GM12878 (cell line): ENCODE data around the gene SFXN2. TPM values are rescaled to one million over a fixed set of nuclear protein-coding genes. Genes with fewer than 3 reads are reported as not detected.
"Not testable (repeated sequence)": the region's sequence is repeated elsewhere in the genome, so short reads cannot be mapped to it uniquely, and the experiment has no call there.

ENCODE experiments used
- ATAC-seq: fragments of 200-7000 bp; cut with Tn5 transposase; 3 replicates; pipeline ENCODE4 v1.9.1; 2020; ENCODE audit warnings: mild to moderate bottlenecking, moderate library complexity
- BruUV-seq: library from RNA; stranded (reverse); fragments of 400-500 nt; replicated peaks from 2 replicates; lab custom pipeline; 2021; lab: Mats Ljungman, UMichigan
- CTCF ChIA-PET: fragments of 300-600 bp; sonication (Branson Sonifier 250); formaldehyde crosslinking; extraction: SDS; loops from one replicate; lab custom pipeline; 2021; ENCODE audit warnings: inconsistent platforms; lab: Yijun Ruan, JAX
- POLR2A ChIA-PET: fragments of 350-600 bp; formaldehyde crosslinking; extraction: SDS; loops from one replicate; lab custom pipeline; 2021; ENCODE audit warnings: inconsistent platforms; lab: Charles Lee
- RAD21 ChIA-PET: fragments of 300-600 bp; sonication (Branson Sonifier 250); formaldehyde crosslinking; loops from one replicate; lab custom pipeline; 2023; ENCODE audit warnings: antibody characterized with exemption; ENCODE audit not compliant: unreplicated experiment; lab: Charles Lee
- SMC1A ChIA-PET: fragments of 300-600 bp; sonication (Branson Sonifier 250); formaldehyde crosslinking; loops from one replicate; lab custom pipeline; 2023; ENCODE audit not compliant: unreplicated experiment, uncharacterized antibody; lab: Charles Lee
- DNase-seq: peaks from one replicate; pipeline ENCODE4 v3.0.0-alpha.2; 2011; ENCODE audit warnings: low read depth, low spot score
- FAIRE-seq: peaks from 3 replicates; lab custom pipeline; 2011; peaks lifted over from hg19 to GRCh38; lab: Jason Lieb, UNC
- H2AFZ ChIP-seq: 2 replicates; pipeline ENCODE4 v1.6.0; 2011; ENCODE audit warnings: low read depth, low read length, control low read depth; ENCODE audit not compliant: control insufficient read depth
- H3K27ac ChIP-seq: 2 replicates; pipeline ENCODE4 v1.5.1; 2011; ENCODE audit warnings: control low read depth; ENCODE audit not compliant: control insufficient read depth, insufficient read depth
- H3K27me3 ChIP-seq, 2 experiments: replicated peaks in 1 of 2; 2 replicates each; pipeline versions ENCODE4 v1.6.0 to v1.6.1; 2011; ENCODE audit warnings: low read length in 1 of 2; ENCODE audit not compliant: control insufficient read depth in 2 of 2, insufficient read depth in 2 of 2
- H3K36me3 ChIP-seq, 2 experiments: 2 replicates each; pipeline ENCODE4 v1.5.1; 2011; ENCODE audit warnings: low read length in 1 of 2; ENCODE audit not compliant: control insufficient read depth in 2 of 2, insufficient read depth in 2 of 2
- H3K4me1 ChIP-seq: 2 replicates; pipeline ENCODE4 v1.6.1; 2011; ENCODE audit warnings: mild to moderate bottlenecking, low read length, moderate library complexity, mixed read lengths; ENCODE audit not compliant: control insufficient read depth, insufficient read depth
- H3K4me2 ChIP-seq: 2 replicates; pipeline ENCODE4 v1.6.0; 2011; ENCODE audit warnings: control low read depth; ENCODE audit not compliant: control insufficient read depth, insufficient read depth
- H3K4me3 ChIP-seq: fragments of 200-600 bp; sonication (generic); 2 replicates; pipeline ENCODE4 v1.5.1; 2016
- H3K79me2 ChIP-seq: 2 replicates; pipeline ENCODE4 v1.6.0; 2011; ENCODE audit warnings: low read length; ENCODE audit not compliant: control insufficient read depth, insufficient read depth
- H3K9ac ChIP-seq: 2 replicates; pipeline ENCODE4 v1.8.0; 2011; ENCODE audit warnings: low read length, control low read depth, mixed read lengths; ENCODE audit not compliant: control insufficient read depth, insufficient read depth
- H3K9me3 ChIP-seq: replicated peaks from 3 replicates; pipeline ENCODE4 v1.5.1; 2011; ENCODE audit warnings: mild to moderate bottlenecking, low read length; ENCODE audit not compliant: control insufficient read depth, insufficient read depth
- H4K20me1 ChIP-seq: 2 replicates; pipeline ENCODE4 v1.6.0; 2011; ENCODE audit not compliant: control insufficient read depth, insufficient read depth
- HDGF ChIP-seq: fragments of 450-650 bp; IDR thresholded peaks from 2 replicates; pipeline ENCODE4 v1.6.1; 2016; ENCODE audit warnings: antibody characterized with exemption
- POLR2AphosphoS5 ChIP-seq: IDR thresholded peaks from 2 replicates; pipeline ENCODE4 v1.6.1; 2011; ENCODE audit warnings: mild to moderate bottlenecking, low read length, inconsistent platforms
- WGBS: methylation state at CpG from one replicate; pipeline ENCODE4 v1.1.6; 2016; ENCODE audit warnings: low lambda C conversion rate; ENCODE audit not compliant: insufficient replicate concordance, insufficient coverage; ENCODE audit errors: missing lambda C conversion rate; 5-methylcytosine and 5-hydroxymethylcytosine counted together
- in situ Hi-C: fragments of 300-500 bp; cut with MboI; formaldehyde crosslinking; loops from 9 replicates; pipeline ENCODE4 v1.14.3; 2018; ENCODE audit warnings: mixed read lengths
- intact Hi-C: fragments of 100-400 bp; cut with micrococcal nuclease; formaldehyde crosslinking; loops from one replicate; pipeline ENCODE4 v1.14.2; 2022; ENCODE audit not compliant: unreplicated experiment
- polyA plus RNA-seq, 11 experiments: library from polyadenylated mRNA; depleted of rRNA in 4 of 11; unstranded in 6 of 11; stranded (reverse) in 5 of 11; fragments of >200 nt; fragmentation: Nextera tagmentation in 4 of 11; fragmentation: Illumina TruSeq in 1 of 11; extraction: Ambion mirVana in 4 of 11; extraction: Trizol in 1 of 11; gene quantifications; 1 replicate in 1 of 11; 2 replicates in 10 of 11; pipeline versions ENCODE4 v1.2.1 to v1.2.3, GENCODE V29; 2011 to 2016; ENCODE audit warnings: inconsistent platforms in 2 of 11, missing spikeins in 2 of 11, low read depth in 1 of 11
- total RNA-seq, 4 experiments: library from RNA; depleted of rRNA in 3 of 4; stranded (reverse); fragments of >200 nt in 3 of 4; fragmentation: Illumina TruSeq in 1 of 4; extraction: Trizol in 1 of 4; gene quantifications; 2 replicates each; pipeline versions ENCODE4 v1.2.1 to v1.2.3, GENCODE V29; 2013 to 2021

SFXN2 gene
- total and polyA plus RNA-seq, 10 of the 15 experiments (the other 5 are each of a cell fraction or from before 2014, with no cell fraction given): 8.8 to 22.5 (median 18.5) TPM

GRCh38 chr10:102715880-102716279 lies 1.4 kb downstream of the SFXN2 start:
- Histone ChIP-seq H3K79me2 (peaks cover 63% of the 10 kb centered on the region), H3K36me3 (peaks cover 0 to 2% of the 10 kb centered on the region in 2 experiments; a peak in 1 of 4 replicates), H4K20me1 (no peaks in the 10 kb centered on the region), H2AFZ (no peak overlapping the region), H3K9me3 (no peaks in the 10 kb centered on the region), H3K4me2 (peak overlapping the region; percentile 98), H3K4me1 (peaks cover 13% of the 10 kb centered on the region), H3K27ac (peak overlapping the region; percentile 74; the same call in 1 of the 2 replicates), H3K9ac (peak overlapping the region; percentile 85), H3K27me3 (no peaks in the 10 kb centered on the region), H3K4me3 (peak overlapping the region; percentile 92; the same call in 1 of the 2 replicates)
- ATAC-seq (no peak), DNase-seq (no peak), FAIRE-seq (no peak)
- WGBS: 38% methylated on average over 1 of the region's 1 CpG
- ChIA-PET POLR2A (interaction anchor here (0.7 to 3.7 kb wide), 6 partner anchors 23 to 218 kb away, joined by 4 to 18 read pairs (median 5); no protein-coding TSS in a partner anchor), CTCF (interaction anchor here (1.1 to 8.5 kb wide), 2 partner anchors 12 to 39 kb away, joined by 3 to 114 read pairs; no protein-coding TSS in a partner anchor), RAD21 (no interaction called here), SMC1A (interaction anchor here (0.6 to 9.5 kb wide), 6 partner anchors 11 to 186 kb away, joined by 3 to 140 read pairs (median 3); no protein-coding TSS in a partner anchor)
- intact Hi-C loops (loop anchor here (10.0 kb wide), 1 partner anchor 211 kb away; the partner anchor contains the start of genes ACTR1A and SUFU), in situ Hi-C loops (no loop called here)
- TF ChIP-seq POLR2AphosphoS5: 0 out of 2 replicates have a peak, but pooled peaks have one; percentile 23
- no peak for TF ChIP-seq HDGF
- no TSS peak for BruUV-seq

- CTCF ChIA-PET: interaction anchor here (1.1 to 8.5 kb wide), 2 partner anchors 11 to 41 kb away, joined by 3 to 114 read pairs; no protein-coding TSS in a partner anchor
- H3K27me3 ChIP-seq, H3K9ac ChIP-seq, H2AFZ ChIP-seq, H3K4me3 ChIP-seq, H4K20me1 ChIP-seq, DNase-seq, H3K27ac ChIP-seq, H3K36me3 ChIP-seq, H3K9me3 ChIP-seq, FAIRE-seq, H3K4me2 ChIP-seq, BruUV-seq, in situ Hi-C loops, ATAC-seq, RAD21 ChIA-PET: not testable (repeated sequence)
- Histone ChIP-seq H3K79me2 (peaks cover 55% of the 10 kb centered on the region), H3K4me1 (peaks cover 13% of the 10 kb centered on the region)
- SMC1A ChIA-PET: interaction anchor here (0.8 to 1.0 kb wide), 2 partner anchors 28 to 40 kb away, joined by 3 read pairs; no protein-coding TSS in a partner anchor
- 92% methylated on average over 15 of the region's 18 CpGs for WGBS
- intact Hi-C loops: loop anchor here (10.0 kb wide), 1 partner anchor 212 kb away; the partner anchor contains the start of genes ACTR1A and SUFU
- POLR2A ChIA-PET: interaction anchor here (0.7 kb wide), 1 partner anchor 10 kb away, joined by 5 read pairs; no protein-coding TSS in a partner anchor
These were observed 2.6 kb downstream of the SFXN2 start for GRCh38 chr10:102716900-102717565.
